Cardiac muscle cell (in vitro differentiated cells and primary cell): ENCODE measurements around the gene IFI35. TPM values are rescaled to one million over a fixed set of nuclear protein-coding genes. Genes with fewer than 3 reads are reported as not detected.

Source experiments
- DNase-seq, 2 donors: peaks; one replicate each; pipeline versions ENCODE4 v3.0.0 to v3.0.0-alpha.2; 2010 to 2017; ENCODE audit warnings: low read depth in 1 of 2, low spot score in 1 of 2
- H3K27ac ChIP-seq: fragments of 200-600 bp; sonication (generic); 2 replicates; pipeline ENCODE4 v1.5.1; 2016
- H3K27me3 ChIP-seq: fragments of 200-600 bp; sonication (generic); 2 replicates; pipeline ENCODE4 v1.6.0; 2016; ENCODE audit warnings: control low read depth
- H3K36me3 ChIP-seq: fragments of 200-600 bp; sonication (generic); 2 replicates; pipeline ENCODE4 v1.5.1; 2016; ENCODE audit warnings: control low read depth
- H3K4me1 ChIP-seq: fragments of 200-600 bp; sonication (generic); 2 replicates; pipeline ENCODE4 v1.8.1; 2017; ENCODE audit warnings: low read depth, mild to moderate bottlenecking, mixed run types
- H3K4me3 ChIP-seq: fragments of 200-600 bp; sonication (generic); 2 replicates; pipeline ENCODE4 v1.5.1; 2016; ENCODE audit warnings: mild to moderate bottlenecking
- H3K9me3 ChIP-seq: fragments of 200-600 bp; sonication (generic); 2 replicates; pipeline ENCODE4 v1.5.1; 2017; ENCODE audit warnings: low read depth, mild to moderate bottlenecking, control low read depth
- polyA plus RNA-seq: library from polyadenylated mRNA; unstranded; fragments of >200 nt; fragmentation: Nextera tagmentation; extraction: Ambion mirVana; gene quantifications from 2 replicates; pipeline ENCODE4 v1.2.1, GENCODE V29; 2016
- total RNA-seq: library from RNA; depleted of rRNA; stranded (reverse); fragments of >200 nt; gene quantifications from 2 replicates; pipeline ENCODE4 v1.2.3, GENCODE V29; 2016
- TF ChIP-seq, protein P1 (sequence below): IDR thresholded peaks from 2 replicates; pipeline ENCODE4 v1.5.1; 2012; ENCODE audit warnings: low read depth, mild to moderate bottlenecking, low read length

The IFI35 gene
- total and polyA plus RNA-seq, 2 experiments from 2014 or later, result 6.8 to 8.7 TPM

DNA sequence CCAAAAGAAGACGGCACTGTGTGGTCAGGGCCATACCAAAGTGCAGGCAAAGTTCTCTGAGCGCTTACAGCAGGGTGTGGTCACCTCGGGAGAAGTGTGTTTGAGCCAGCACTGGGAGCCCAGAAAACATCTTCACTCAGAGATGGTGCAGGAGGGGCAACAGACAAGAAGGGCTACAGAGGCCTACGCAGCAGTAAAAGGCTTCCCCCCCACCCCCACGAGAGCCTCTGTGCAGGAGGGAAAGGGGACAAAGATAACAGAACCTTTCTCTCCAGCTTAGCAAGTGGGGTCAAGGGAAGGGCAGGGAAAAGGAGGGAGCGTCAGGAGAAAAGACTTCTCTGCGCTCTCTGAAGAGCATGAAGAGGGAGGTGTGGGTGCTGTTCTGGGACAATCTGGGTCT, 12.8 kb downstream of the IFI35 start:
- H3K36me3 ChIP-seq, result no peaks in the 10 kb centered on the region
- H3K27ac ChIP-seq, result peak overlapping the region; percentile 84
- H3K4me3 ChIP-seq, result peak overlapping the region; percentile 7
- TF ChIP-seq, protein P1, sequence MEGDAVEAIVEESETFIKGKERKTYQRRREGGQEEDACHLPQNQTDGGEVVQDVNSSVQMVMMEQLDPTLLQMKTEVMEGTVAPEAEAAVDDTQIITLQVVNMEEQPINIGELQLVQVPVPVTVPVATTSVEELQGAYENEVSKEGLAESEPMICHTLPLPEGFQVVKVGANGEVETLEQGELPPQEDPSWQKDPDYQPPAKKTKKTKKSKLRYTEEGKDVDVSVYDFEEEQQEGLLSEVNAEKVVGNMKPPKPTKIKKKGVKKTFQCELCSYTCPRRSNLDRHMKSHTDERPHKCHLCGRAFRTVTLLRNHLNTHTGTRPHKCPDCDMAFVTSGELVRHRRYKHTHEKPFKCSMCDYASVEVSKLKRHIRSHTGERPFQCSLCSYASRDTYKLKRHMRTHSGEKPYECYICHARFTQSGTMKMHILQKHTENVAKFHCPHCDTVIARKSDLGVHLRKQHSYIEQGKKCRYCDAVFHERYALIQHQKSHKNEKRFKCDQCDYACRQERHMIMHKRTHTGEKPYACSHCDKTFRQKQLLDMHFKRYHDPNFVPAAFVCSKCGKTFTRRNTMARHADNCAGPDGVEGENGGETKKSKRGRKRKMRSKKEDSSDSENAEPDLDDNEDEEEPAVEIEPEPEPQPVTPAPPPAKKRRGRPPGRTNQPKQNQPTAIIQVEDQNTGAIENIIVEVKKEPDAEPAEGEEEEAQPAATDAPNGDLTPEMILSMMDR, result no peak
- no peaks in the 10 kb centered on the region for H3K27me3 ChIP-seq
- peaks cover 37% of the 10 kb centered on the region for H3K4me1 ChIP-seq
- no peaks in the 10 kb centered on the region for H3K9me3 ChIP-seq
- peak in 1 of 2 donors; percentile 29 for DNase-seq

- TF ChIP-seq, protein P1, result no peak
- DNase-seq, result peak in 1 of 2 donors; percentile 58
- Histone ChIP-seq H3K27me3 (no peaks in the 10 kb centered on the region), H3K27ac (peak overlapping the region; percentile 84), H3K4me1 (peaks cover 33% of the 10 kb centered on the region), H3K36me3 (no peaks in the 10 kb centered on the region), H3K4me3 (peak overlapping the region; percentile 7), H3K9me3 (no peaks in the 10 kb centered on the region)
Observed at GRCh38 chr17:43020030-43020621, 13.5 kb downstream of the IFI35 start.

- DNase-seq, result peak; percentile 52 to 71
- TF ChIP-seq, protein P1, result no peak
Observed at GRCh38 chr17:43020789-43021740, 14.5 kb downstream of the IFI35 start.

GRCh38 chr17:43021741-43022512, 15.3 kb downstream of the IFI35 start, which contains the start of gene VAT1:
TSS of gene VAT1 (minus strand) at chr17:43022385. CDS start at chr17:43022322, 63 bp downstream.
- H3K4me3 ChIP-seq, result peak within 1 kb of the TSS; percentile 97
- no peaks in the 10 kb centered on the region for H3K36me3 ChIP-seq
- no peaks in the 10 kb centered on the region for H3K27me3 ChIP-seq
- TF ChIP-seq, protein P1, result no peak
- peak within 1 kb of the TSS; percentile 85 for H3K27ac ChIP-seq
- H3K4me1 ChIP-seq, result peaks cover 33% of the 10 kb centered on the region
- no peaks in the 10 kb centered on the region for H3K9me3 ChIP-seq
- DNase-seq, result peak; percentile 84 to 88

More at GRCh38 chr17:43020789-43021740, 14.5 kb downstream of the IFI35 start:
- Histone ChIP-seq H3K27ac (peak overlapping the region; percentile 85), H3K36me3 (no peaks in the 10 kb centered on the region), H3K27me3 (no peaks in the 10 kb centered on the region), H3K9me3 (no peaks in the 10 kb centered on the region), H3K4me1 (peaks cover 33% of the 10 kb centered on the region), H3K4me3 (peak overlapping the region; percentile 97)
